Spleen (tissue), 7 donors: ENCODE results near the gene RAMP3.

Source experiments
- POLR2AphosphoS5 ChIP-seq, 3 donors: sonication (generic); formaldehyde crosslinking; IDR thresholded peaks; one replicate each; pipeline ENCODE4 v1.5.1; 2017; ENCODE audit warnings: antibody characterized with exemption in 3 of 3
- TF ChIP-seq, protein P1 (sequence below), 11 experiments: fragments of 200-600 bp in 7 of 11; fragments of 450-650 bp in 4 of 11; sonication (generic) in 4 of 11; IDR thresholded peaks in 8 of 11; conservative IDR thresholded peaks in 3 of 11; 1 replicate in 7 of 11; 2 replicates in 4 of 11; pipeline versions ENCODE4 v1.4.0 to v1.8.0; 2016 to 2021; ENCODE audit warnings: antibody characterized with exemption in 11 of 11, inconsistent platforms in 4 of 11, mild to moderate bottlenecking in 1 of 11
- donor health status: DM: no; HTN: no; CAD: no; lungs with moderate emphysema.
- donor health status: DM: no; HTN: no; CAD: no.
- donor health status: DM: no; HTN: no; CAD: no.

DNA sequence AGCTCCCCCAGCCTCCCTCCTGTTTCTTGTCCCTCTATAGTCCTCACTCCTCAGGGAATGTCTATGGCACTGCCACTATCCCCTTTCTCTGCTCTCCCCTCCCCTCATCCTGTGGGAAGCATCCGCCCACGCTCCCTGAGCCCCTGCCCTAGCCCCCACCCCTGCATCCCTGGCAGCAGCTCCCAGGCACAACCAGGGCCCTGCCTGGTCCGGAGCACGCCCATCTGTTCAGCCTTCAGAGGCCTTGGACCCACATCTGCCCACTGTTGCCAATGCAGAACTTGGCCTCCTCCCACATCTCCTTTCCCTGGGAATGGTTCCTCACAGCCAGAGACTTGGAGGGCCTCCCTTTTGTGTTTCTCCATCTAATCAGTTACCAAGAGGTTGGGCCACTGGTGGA lies 25.7 kb upstream of the RAMP3 start:
- TF ChIP-seq, protein P1, sequence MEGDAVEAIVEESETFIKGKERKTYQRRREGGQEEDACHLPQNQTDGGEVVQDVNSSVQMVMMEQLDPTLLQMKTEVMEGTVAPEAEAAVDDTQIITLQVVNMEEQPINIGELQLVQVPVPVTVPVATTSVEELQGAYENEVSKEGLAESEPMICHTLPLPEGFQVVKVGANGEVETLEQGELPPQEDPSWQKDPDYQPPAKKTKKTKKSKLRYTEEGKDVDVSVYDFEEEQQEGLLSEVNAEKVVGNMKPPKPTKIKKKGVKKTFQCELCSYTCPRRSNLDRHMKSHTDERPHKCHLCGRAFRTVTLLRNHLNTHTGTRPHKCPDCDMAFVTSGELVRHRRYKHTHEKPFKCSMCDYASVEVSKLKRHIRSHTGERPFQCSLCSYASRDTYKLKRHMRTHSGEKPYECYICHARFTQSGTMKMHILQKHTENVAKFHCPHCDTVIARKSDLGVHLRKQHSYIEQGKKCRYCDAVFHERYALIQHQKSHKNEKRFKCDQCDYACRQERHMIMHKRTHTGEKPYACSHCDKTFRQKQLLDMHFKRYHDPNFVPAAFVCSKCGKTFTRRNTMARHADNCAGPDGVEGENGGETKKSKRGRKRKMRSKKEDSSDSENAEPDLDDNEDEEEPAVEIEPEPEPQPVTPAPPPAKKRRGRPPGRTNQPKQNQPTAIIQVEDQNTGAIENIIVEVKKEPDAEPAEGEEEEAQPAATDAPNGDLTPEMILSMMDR (IDR thresholded peaks at IDR 0.05 in 8 of 11, conservative IDR thresholded peaks at IDR 0.05 in 3 of 11), result no peak
- TF ChIP-seq POLR2AphosphoS5 (IDR thresholded peaks at IDR 0.05), result no peak
